HepG2 (cell line): ENCODE measurements around the gene WNK4. TPM values are rescaled to one million over a fixed set of nuclear protein-coding genes. Genes with fewer than 3 reads are reported as not detected.

Experiments used
- ATF7-NPFF ChIP-seq: sonication (generic); formaldehyde crosslinking; IDR thresholded peaks from 2 replicates; pipeline ENCODE4 v1.8.1; 2023; ENCODE audit warnings: mild to moderate bottlenecking, low read depth, missing genetic modification reagents, moderate library complexity
- CBX2 ChIP-seq, 2 experiments: fragments of 200-600 bp in 1 of 2; sonication (generic); formaldehyde crosslinking in 1 of 2; IDR thresholded peaks; 2 replicates each; pipeline versions ENCODE4 v1.7.0 to v1.8.1; 2018 to 2022; ENCODE audit warnings: low read depth in 2 of 2, low read length in 1 of 2, mild to moderate bottlenecking in 1 of 2, missing genetic modification reagents in 1 of 2
- HMG20B ChIP-seq: conservative IDR thresholded peaks from 2 replicates; pipeline ENCODE4 v1.6.1; 2016; ENCODE audit warnings: missing genetic modification reagents, missing compliant biosample characterization
- HNF4G ChIP-seq, 2 experiments: sonication (generic) in 1 of 2; formaldehyde crosslinking in 1 of 2; IDR thresholded peaks; 2 replicates each; pipeline versions ENCODE4 v1.4.0 to v1.6.1; 2011 to 2020; ENCODE audit warnings: borderline replicate concordance in 2 of 2, low read depth in 2 of 2, mild to moderate bottlenecking in 2 of 2, low read length in 1 of 2, missing genetic modification reagents in 1 of 2, moderate library complexity in 1 of 2
- KDM5A ChIP-seq: fragments of 200-600 bp; sonication (generic); IDR thresholded peaks from 2 replicates; pipeline ENCODE4 v1.7.0; 2018; ENCODE audit warnings: antibody characterized with exemption, mild to moderate bottlenecking, low read length, borderline replicate concordance
- NFYC ChIP-seq: IDR thresholded peaks from 2 replicates; pipeline ENCODE4 v1.6.1; 2016; ENCODE audit warnings: missing genetic modification reagents, missing compliant biosample characterization
- RAD21 ChIP-seq: fragments of 450-650 bp; formaldehyde crosslinking; IDR thresholded peaks from 2 replicates; pipeline ENCODE4 v1.5.0; 2020; ENCODE audit warnings: mild to moderate bottlenecking
- TBL1XR1 ChIP-seq: fragments of 150-350 bp; IDR thresholded peaks from 2 replicates; pipeline ENCODE4 v1.6.1; 2014; ENCODE audit warnings: borderline replicate concordance, low read length; ENCODE audit not compliant: partially characterized antibody
- ZBTB3 ChIP-seq: sonication (generic); formaldehyde crosslinking; IDR thresholded peaks from 2 replicates; pipeline ENCODE4 v1.4.0; 2020; ENCODE audit warnings: low read depth, mild to moderate bottlenecking, moderate library complexity, missing genetic modification reagents, borderline replicate concordance
- ZNF260 ChIP-seq: sonication (generic); formaldehyde crosslinking; IDR thresholded peaks from 2 replicates; pipeline ENCODE4 v1.4.0; 2020; ENCODE audit warnings: missing genetic modification reagents, low read depth, mild to moderate bottlenecking, borderline replicate concordance
- ZNF3 ChIP-seq: IDR thresholded peaks from 2 replicates; pipeline ENCODE4 v1.7.0; 2017; ENCODE audit warnings: inconsistent platforms
- ZNF569 ChIP-seq: sonication (generic); formaldehyde crosslinking; IDR thresholded peaks from 2 replicates; pipeline ENCODE4 v1.5.0; 2020; ENCODE audit warnings: mild to moderate bottlenecking, missing genetic modification reagents, moderate library complexity, borderline replicate concordance
- ZNF644 ChIP-seq: IDR thresholded peaks from 2 replicates; pipeline ENCODE4 v1.6.1; 2016; ENCODE audit warnings: low read depth
- ZNF7 ChIP-seq: IDR thresholded peaks from 2 replicates; pipeline ENCODE4 v1.6.1; 2016; ENCODE audit warnings: missing biosample characterization, missing genetic modification reagents
- ZNF816 ChIP-seq: sonication (generic); formaldehyde crosslinking; IDR thresholded peaks from 2 replicates; pipeline ENCODE4 v1.8.0; 2022; ENCODE audit warnings: missing genetic modification reagents, mild to moderate bottlenecking, borderline replicate concordance
- polyA plus RNA-seq, 8 experiments: library from polyadenylated mRNA; depleted of rRNA in 3 of 8; stranded (reverse) in 7 of 8; unstranded in 1 of 8; fragments of >200 nt; fragmentation: Illumina TruSeq in 4 of 8; extraction: Trizol in 4 of 8; gene quantifications; 2 replicates each; pipeline versions ENCODE4 v1.2.1 to v1.2.3, GENCODE V29; 2011 to 2016; ENCODE audit warnings: low read depth in 4 of 8, missing spikeins in 1 of 8, mixed read lengths in 1 of 8; ENCODE audit not compliant: insufficient read depth in 1 of 8
- total RNA-seq, 5 experiments: library from RNA; depleted of rRNA; stranded (reverse); fragments of >200 nt; fragmentation: Illumina TruSeq; extraction: Trizol; gene quantifications; 2 replicates each; pipeline ENCODE4 v1.2.3, GENCODE V29; 2016; ENCODE audit warnings: low read depth in 1 of 5
- TF ChIP-seq, protein P1 (sequence below): sonication (generic); formaldehyde crosslinking; IDR thresholded peaks from 2 replicates; pipeline ENCODE4 v1.8.1; 2022; ENCODE audit warnings: mild to moderate bottlenecking, missing genetic modification reagents
- TF ChIP-seq, protein P2 (sequence below): sonication (generic); formaldehyde crosslinking; IDR thresholded peaks from 2 replicates; pipeline ENCODE4 v1.9.0; 2021; ENCODE audit warnings: mild to moderate bottlenecking, missing genetic modification reagents

WNK4 gene
- total and polyA plus RNA-seq, 2 of the 13 experiments (the other 11 are each of a cell fraction or from before 2014, with no cell fraction given), result 2.7 to 13.7 TPM

DNA sequence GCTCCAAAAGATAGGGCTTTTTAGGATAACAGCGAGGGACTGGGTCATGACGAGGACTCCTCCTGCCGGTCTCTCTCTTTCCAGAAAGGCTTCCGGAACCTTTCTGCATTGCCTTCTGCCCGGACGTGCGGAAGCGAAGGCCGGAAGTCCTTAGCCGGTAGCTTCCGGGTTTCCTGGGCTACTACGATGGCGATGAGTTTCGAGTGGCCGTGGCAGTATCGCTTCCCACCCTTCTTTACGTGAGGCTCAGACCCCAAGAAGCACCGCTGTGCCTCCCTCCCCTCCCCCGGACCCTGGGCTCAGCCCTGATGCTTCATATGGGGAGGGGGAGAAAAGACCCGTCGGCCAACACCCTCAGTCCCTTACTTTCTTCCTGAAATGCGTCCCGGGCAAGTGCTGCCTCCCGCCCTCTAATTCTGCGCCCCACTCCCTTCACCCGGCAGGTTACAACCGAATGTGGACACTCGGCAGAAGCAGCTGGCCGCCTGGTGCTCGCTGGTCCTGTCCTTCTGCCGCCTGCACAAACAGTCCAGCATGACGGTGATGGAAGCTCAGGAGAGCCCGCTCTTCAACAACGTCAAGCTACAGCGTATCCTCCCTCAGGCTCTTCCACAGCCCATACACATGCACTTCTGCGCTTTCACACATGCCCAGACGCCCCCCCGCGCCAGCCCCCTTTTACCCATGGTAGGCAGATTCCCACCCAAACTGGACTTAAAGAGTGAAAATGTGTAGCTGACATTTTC is 6.9 kb upstream of the WNK4 start, which contains the start of gene VPS25 (continued):
- TF ChIP-seq ZNF569 (no peak; the same call in 1 of the 2 replicates), NFYC (peak; percentile 48), HNF4G (IDR thresholded peaks at IDR 0.05; ENCODE audit: borderline replicate concordance, low read depth, low read length) (no peak), HNF4G (CRISPR knock-in tag; IDR thresholded peaks at IDR 0.05; ENCODE audit: borderline replicate concordance, low read depth) (no peak), KDM5A (peak; percentile 100), RAD21 (CRISPR knock-in tag) (peak; percentile 74), ZNF260 (CRISPR knock-in tag) (0 out of 2 replicates have a peak, but pooled peaks have one; percentile 79), ATF7-NPFF (0 out of 2 replicates have a peak, but pooled peaks have one; percentile 61), ZNF3 (CRISPR knock-in tag) (no peak), HMG20B (peak; percentile 71), ZBTB3 (CRISPR knock-in tag) (no peak; the same call in 1 of the 2 replicates), ZNF644 (no peak), ZNF7 (peak; percentile 40; the same call in 1 of the 2 replicates), CBX2 (IDR thresholded peaks at IDR 0.05; ENCODE audit: low read depth, low read length) (no peak), CBX2 (CRISPR knock-in tag; IDR thresholded peaks at IDR 0.05; ENCODE audit: low read depth) (no peak), ZNF816 (CRISPR knock-in tag) (no peak), TBL1XR1 (peak; percentile 75)
- TF ChIP-seq, protein P1, sequence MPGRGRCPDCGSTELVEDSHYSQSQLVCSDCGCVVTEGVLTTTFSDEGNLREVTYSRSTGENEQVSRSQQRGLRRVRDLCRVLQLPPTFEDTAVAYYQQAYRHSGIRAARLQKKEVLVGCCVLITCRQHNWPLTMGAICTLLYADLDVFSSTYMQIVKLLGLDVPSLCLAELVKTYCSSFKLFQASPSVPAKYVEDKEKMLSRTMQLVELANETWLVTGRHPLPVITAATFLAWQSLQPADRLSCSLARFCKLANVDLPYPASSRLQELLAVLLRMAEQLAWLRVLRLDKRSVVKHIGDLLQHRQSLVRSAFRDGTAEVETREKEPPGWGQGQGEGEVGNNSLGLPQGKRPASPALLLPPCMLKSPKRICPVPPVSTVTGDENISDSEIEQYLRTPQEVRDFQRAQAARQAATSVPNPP, result peak; percentile 73
- TF ChIP-seq, protein P2, sequence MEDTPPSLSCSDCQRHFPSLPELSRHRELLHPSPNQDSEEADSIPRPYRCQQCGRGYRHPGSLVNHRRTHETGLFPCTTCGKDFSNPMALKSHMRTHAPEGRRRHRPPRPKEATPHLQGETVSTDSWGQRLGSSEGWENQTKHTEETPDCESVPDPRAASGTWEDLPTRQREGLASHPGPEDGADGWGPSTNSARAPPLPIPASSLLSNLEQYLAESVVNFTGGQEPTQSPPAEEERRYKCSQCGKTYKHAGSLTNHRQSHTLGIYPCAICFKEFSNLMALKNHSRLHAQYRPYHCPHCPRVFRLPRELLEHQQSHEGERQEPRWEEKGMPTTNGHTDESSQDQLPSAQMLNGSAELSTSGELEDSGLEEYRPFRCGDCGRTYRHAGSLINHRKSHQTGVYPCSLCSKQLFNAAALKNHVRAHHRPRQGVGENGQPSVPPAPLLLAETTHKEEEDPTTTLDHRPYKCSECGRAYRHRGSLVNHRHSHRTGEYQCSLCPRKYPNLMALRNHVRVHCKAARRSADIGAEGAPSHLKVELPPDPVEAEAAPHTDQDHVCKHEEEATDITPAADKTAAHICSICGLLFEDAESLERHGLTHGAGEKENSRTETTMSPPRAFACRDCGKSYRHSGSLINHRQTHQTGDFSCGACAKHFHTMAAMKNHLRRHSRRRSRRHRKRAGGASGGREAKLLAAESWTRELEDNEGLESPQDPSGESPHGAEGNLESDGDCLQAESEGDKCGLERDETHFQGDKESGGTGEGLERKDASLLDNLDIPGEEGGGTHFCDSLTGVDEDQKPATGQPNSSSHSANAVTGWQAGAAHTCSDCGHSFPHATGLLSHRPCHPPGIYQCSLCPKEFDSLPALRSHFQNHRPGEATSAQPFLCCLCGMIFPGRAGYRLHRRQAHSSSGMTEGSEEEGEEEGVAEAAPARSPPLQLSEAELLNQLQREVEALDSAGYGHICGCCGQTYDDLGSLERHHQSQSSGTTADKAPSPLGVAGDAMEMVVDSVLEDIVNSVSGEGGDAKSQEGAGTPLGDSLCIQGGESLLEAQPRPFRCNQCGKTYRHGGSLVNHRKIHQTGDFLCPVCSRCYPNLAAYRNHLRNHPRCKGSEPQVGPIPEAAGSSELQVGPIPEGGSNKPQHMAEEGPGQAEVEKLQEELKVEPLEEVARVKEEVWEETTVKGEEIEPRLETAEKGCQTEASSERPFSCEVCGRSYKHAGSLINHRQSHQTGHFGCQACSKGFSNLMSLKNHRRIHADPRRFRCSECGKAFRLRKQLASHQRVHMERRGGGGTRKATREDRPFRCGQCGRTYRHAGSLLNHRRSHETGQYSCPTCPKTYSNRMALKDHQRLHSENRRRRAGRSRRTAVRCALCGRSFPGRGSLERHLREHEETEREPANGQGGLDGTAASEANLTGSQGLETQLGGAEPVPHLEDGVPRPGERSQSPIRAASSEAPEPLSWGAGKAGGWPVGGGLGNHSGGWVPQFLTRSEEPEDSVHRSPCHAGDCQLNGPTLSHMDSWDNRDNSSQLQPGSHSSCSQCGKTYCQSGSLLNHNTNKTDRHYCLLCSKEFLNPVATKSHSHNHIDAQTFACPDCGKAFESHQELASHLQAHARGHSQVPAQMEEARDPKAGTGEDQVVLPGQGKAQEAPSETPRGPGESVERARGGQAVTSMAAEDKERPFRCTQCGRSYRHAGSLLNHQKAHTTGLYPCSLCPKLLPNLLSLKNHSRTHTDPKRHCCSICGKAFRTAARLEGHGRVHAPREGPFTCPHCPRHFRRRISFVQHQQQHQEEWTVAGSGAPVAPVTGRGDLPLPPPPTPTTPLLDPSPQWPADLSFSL (CRISPR knock-in tag), result no peak
